K562 (cell line): ENCODE results near the gene MAN2B1. TPM values are rescaled to one million over a fixed set of nuclear protein-coding genes. Genes with fewer than 3 reads are reported as not detected.

ENCODE experiments used
- BRD9 ChIP-seq: fragments of 450-650 bp; IDR thresholded peaks from 2 replicates; pipeline ENCODE4 v1.6.1; 2018; ENCODE audit warnings: low read depth; ENCODE audit not compliant: partially characterized antibody
- CEBPG ChIP-seq, 3 experiments: fragments of 200-800 bp in 1 of 3; sonication (Bioruptor generic) in 1 of 3; sonication (generic) in 1 of 3; formaldehyde crosslinking in 1 of 3; IDR thresholded peaks in 2 of 3; conservative IDR thresholded peaks in 1 of 3; 2 replicates each; pipeline versions ENCODE4 v1.6.1 to v1.8.0; 2016 to 2022; ENCODE audit warnings: missing compliant biosample characterization in 2 of 3, missing genetic modification characterization in 2 of 3, mild to moderate bottlenecking in 1 of 3, missing genetic modification reagents in 1 of 3
- COPS2 ChIP-seq: fragments of 450-650 bp; conservative IDR thresholded peaks from 2 replicates; pipeline ENCODE4 v1.6.1; 2016; ENCODE audit warnings: mild to moderate bottlenecking, moderate library complexity
- PYGO2 ChIP-seq: fragments of 450-650 bp; IDR thresholded peaks from 2 replicates; pipeline ENCODE4 v1.6.1; 2016; ENCODE audit warnings: mild to moderate bottlenecking, missing genetic modification characterization, moderate library complexity, missing compliant biosample characterization
- RAD51 ChIP-seq: fragments of 450-650 bp; IDR thresholded peaks from 2 replicates; pipeline ENCODE4 v1.7.1; 2016; ENCODE audit warnings: low read depth, mild to moderate bottlenecking, borderline replicate concordance
- RBM22 ChIP-seq: fragments of 200-400 bp; formaldehyde crosslinking; IDR thresholded peaks from 2 replicates; pipeline ENCODE4 v1.6.1; 2018; ENCODE audit warnings: low read length, low read depth; ENCODE audit not compliant: poor library complexity, severe bottlenecking
- RUNX1 ChIP-seq: sonication (generic); IDR thresholded peaks from 2 replicates; pipeline ENCODE4 v1.6.1; 2016; ENCODE audit warnings: antibody characterized with exemption, low read depth
- ZFPM2 ChIP-seq: fragments of 250-450 bp; sonication (Bioruptor Pico); IDR thresholded peaks from 2 replicates; pipeline ENCODE4 v1.5.1; 2022; ENCODE audit warnings: mild to moderate bottlenecking
- ZNF431 ChIP-seq: sonication (generic); formaldehyde crosslinking; IDR thresholded peaks from 2 replicates; pipeline ENCODE4 v1.8.0; 2022; ENCODE audit warnings: mild to moderate bottlenecking, missing genetic modification reagents
- ZNF764 ChIP-seq: fragments of 250-450 bp; sonication (Bioruptor Pico); IDR thresholded peaks from 2 replicates; pipeline ENCODE4 v1.4.0; 2020; ENCODE audit warnings: low read depth, mild to moderate bottlenecking, moderate library complexity
- polyA plus RNA-seq, 8 experiments: library from polyadenylated mRNA; depleted of rRNA in 4 of 8; stranded (reverse) in 5 of 8; unstranded in 3 of 8; fragments of >200 nt; fragmentation: Nextera tagmentation in 2 of 8; fragmentation: Illumina TruSeq in 1 of 8; extraction: Ambion mirVana in 2 of 8; extraction: Trizol in 1 of 8; gene quantifications; 2 replicates each; pipeline versions ENCODE4 v1.2.1 to v1.2.3, GENCODE V29; 2011 to 2014; ENCODE audit warnings: inconsistent platforms in 1 of 8, missing spikeins in 1 of 8
- total RNA-seq, 7 experiments: library from RNA; depleted of rRNA in 6 of 7; stranded (reverse); fragments of >200 nt in 6 of 7; fragmentation: Illumina TruSeq in 2 of 7; extraction: Trizol in 2 of 7; gene quantifications; 2 replicates each; pipeline versions ENCODE4 v1.2.1 to v1.2.3, GENCODE V29; 2011 to 2021; ENCODE audit warnings: low replicate concordance in 1 of 7
- TF ChIP-seq, protein P1 (sequence below): fragments of 250-450 bp; sonication (Bioruptor Pico); IDR thresholded peaks from 2 replicates; pipeline ENCODE4 v1.8.0; 2021; ENCODE audit warnings: mild to moderate bottlenecking, moderate library complexity
- TF ChIP-seq, protein P2 (sequence below), 2 experiments: fragments of 200-800 bp in 1 of 2; sonication (Bioruptor generic) in 1 of 2; sonication (generic) in 1 of 2; formaldehyde crosslinking in 1 of 2; IDR thresholded peaks in 1 of 2; conservative IDR thresholded peaks in 1 of 2; 2 replicates each; pipeline versions ENCODE4 v1.5.0 to v1.6.1; 2016 to 2020; ENCODE audit warnings: missing compliant biosample characterization in 1 of 2, missing genetic modification characterization in 1 of 2, missing genetic modification reagents in 1 of 2
- TF ChIP-seq, protein P3 (sequence below), 2 experiments: fragments of 450-650 bp in 1 of 2; IDR thresholded peaks; 2 replicates each; pipeline ENCODE4 v1.6.1; 2011 to 2017; ENCODE audit warnings: low read depth in 2 of 2, antibody characterized with exemption in 1 of 2, borderline replicate concordance in 1 of 2, low read length in 1 of 2, mild to moderate bottlenecking in 1 of 2, mixed read lengths in 1 of 2; ENCODE audit not compliant: control insufficient read depth in 1 of 2
- TF ChIP-seq, protein P4 (sequence below): IDR thresholded peaks from 2 replicates; pipeline ENCODE4 v1.6.1; 2011; ENCODE audit warnings: borderline replicate concordance, low read depth, mild to moderate bottlenecking, moderate library complexity, low read length; ENCODE audit not compliant: insufficient read depth, poor library complexity, severe bottlenecking

MAN2B1 gene
- total and polyA plus RNA-seq, 9 of the 15 experiments (the other 6 are each of a cell fraction or from before 2014, with no cell fraction given) = 0.59 to 33.8 (median 11.4) TPM

DNA sequence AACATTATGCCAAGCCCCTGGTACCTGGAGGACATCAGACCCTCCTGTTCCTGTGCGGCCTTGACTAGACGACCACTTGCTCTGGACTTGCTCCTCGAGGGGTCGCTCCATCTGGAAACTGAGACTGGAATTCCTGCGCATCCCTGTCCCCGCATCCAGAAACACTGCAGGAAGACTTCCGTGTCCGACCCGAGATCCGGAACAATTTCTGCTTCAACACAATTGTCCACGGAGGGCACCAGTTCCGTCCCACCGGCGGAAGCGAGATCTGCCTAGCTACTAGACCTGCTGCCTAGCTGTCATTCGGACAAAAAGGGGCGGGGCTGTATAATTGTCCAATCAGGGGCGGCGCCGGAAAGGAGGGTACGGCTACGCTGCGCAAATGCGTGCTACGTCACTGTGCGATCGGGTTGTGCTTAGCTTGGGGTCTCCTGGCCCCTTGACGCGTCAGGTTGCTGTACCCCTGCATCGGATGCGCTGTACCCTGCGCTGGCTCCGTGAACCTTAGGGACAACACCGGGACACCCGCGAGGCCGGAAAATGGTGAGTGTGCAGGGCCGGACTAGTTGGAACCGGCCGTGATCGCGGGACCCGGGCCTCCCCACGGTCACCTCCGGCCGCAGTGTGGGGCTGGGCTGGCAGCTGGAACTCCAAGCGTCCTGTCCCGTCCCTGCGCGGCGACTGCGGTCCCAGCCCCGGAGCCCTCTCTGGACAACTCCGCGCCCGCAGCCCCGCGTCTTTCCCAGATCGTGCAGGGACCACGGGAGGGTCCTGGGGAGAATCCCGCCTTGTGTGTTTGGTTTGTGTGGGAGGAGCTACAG lies 55.8 kb downstream of the MAN2B1 start, which contains the start of the genes ZNF490 and ZNF791 (continued):
- TF ChIP-seq ZNF431 (CRISPR knock-in tag) (no peak), PYGO2 (tag) (no peak), BRD9 (peak; percentile 9), CEBPG (CRISPR knock-in tag; IDR thresholded peaks at IDR 0.05) (no peak), CEBPG (tag; conservative IDR thresholded peaks at IDR 0.05 in 1 of 2, IDR thresholded peaks at IDR 0.05 in 1 of 2) (no peak), ZNF764 (CRISPR knock-in tag) (no peak), ZFPM2 (no peak), COPS2 (no peak), RUNX1 (no peak), RAD51 (no peak), RBM22 (no peak)
- TF ChIP-seq, protein P1, sequence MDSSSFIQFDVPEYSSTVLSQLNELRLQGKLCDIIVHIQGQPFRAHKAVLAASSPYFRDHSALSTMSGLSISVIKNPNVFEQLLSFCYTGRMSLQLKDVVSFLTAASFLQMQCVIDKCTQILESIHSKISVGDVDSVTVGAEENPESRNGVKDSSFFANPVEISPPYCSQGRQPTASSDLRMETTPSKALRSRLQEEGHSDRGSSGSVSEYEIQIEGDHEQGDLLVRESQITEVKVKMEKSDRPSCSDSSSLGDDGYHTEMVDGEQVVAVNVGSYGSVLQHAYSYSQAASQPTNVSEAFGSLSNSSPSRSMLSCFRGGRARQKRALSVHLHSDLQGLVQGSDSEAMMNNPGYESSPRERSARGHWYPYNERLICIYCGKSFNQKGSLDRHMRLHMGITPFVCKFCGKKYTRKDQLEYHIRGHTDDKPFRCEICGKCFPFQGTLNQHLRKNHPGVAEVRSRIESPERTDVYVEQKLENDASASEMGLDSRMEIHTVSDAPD (CRISPR knock-in tag) = no peak
- TF ChIP-seq, protein P2, sequence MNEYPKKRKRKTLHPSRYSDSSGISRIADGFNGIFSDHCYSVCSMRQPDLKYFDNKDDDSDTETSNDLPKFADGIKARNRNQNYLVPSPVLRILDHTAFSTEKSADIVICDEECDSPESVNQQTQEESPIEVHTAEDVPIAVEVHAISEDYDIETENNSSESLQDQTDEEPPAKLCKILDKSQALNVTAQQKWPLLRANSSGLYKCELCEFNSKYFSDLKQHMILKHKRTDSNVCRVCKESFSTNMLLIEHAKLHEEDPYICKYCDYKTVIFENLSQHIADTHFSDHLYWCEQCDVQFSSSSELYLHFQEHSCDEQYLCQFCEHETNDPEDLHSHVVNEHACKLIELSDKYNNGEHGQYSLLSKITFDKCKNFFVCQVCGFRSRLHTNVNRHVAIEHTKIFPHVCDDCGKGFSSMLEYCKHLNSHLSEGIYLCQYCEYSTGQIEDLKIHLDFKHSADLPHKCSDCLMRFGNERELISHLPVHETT (CRISPR knock-in tag; conservative IDR thresholded peaks at IDR 0.05 in 1 of 2, IDR thresholded peaks at IDR 0.05 in 1 of 2) = no peak
- TF ChIP-seq, protein P3, sequence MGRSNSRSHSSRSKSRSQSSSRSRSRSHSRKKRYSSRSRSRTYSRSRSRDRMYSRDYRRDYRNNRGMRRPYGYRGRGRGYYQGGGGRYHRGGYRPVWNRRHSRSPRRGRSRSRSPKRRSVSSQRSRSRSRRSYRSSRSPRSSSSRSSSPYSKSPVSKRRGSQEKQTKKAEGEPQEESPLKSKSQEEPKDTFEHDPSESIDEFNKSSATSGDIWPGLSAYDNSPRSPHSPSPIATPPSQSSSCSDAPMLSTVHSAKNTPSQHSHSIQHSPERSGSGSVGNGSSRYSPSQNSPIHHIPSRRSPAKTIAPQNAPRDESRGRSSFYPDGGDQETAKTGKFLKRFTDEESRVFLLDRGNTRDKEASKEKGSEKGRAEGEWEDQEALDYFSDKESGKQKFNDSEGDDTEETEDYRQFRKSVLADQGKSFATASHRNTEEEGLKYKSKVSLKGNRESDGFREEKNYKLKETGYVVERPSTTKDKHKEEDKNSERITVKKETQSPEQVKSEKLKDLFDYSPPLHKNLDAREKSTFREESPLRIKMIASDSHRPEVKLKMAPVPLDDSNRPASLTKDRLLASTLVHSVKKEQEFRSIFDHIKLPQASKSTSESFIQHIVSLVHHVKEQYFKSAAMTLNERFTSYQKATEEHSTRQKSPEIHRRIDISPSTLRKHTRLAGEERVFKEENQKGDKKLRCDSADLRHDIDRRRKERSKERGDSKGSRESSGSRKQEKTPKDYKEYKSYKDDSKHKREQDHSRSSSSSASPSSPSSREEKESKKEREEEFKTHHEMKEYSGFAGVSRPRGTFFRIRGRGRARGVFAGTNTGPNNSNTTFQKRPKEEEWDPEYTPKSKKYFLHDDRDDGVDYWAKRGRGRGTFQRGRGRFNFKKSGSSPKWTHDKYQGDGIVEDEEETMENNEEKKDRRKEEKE (IDR thresholded peaks at IDR 0.05; ENCODE audit: borderline replicate concordance in 1 of 2, control insufficient read depth in 1 of 2, low read depth in 2 of 2, low read length in 1 of 2) = peak in 1 of 2 experiments; percentile 69; a peak in 1 of 4 replicates
- TF ChIP-seq, protein P4, sequence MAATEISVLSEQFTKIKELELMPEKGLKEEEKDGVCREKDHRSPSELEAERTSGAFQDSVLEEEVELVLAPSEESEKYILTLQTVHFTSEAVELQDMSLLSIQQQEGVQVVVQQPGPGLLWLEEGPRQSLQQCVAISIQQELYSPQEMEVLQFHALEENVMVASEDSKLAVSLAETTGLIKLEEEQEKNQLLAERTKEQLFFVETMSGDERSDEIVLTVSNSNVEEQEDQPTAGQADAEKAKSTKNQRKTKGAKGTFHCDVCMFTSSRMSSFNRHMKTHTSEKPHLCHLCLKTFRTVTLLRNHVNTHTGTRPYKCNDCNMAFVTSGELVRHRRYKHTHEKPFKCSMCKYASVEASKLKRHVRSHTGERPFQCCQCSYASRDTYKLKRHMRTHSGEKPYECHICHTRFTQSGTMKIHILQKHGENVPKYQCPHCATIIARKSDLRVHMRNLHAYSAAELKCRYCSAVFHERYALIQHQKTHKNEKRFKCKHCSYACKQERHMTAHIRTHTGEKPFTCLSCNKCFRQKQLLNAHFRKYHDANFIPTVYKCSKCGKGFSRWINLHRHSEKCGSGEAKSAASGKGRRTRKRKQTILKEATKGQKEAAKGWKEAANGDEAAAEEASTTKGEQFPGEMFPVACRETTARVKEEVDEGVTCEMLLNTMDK = no peak
